PC-3 (cell line): ENCODE data around the gene HMCN2.

Experiments used
- EZH2 ChIP-seq: fragments of 300-600 bp; sonication (generic); IDR thresholded peaks from one replicate; pipeline ENCODE4 v1.6.1; 2017; ENCODE audit warnings: antibody characterized with exemption, mild to moderate bottlenecking, low read length; ENCODE audit not compliant: unreplicated experiment
- EZH2phosphoT487 ChIP-seq: fragments of 300-600 bp; sonication (generic); IDR thresholded peaks from 2 replicates; pipeline ENCODE4 v1.6.1; 2018; ENCODE audit warnings: mild to moderate bottlenecking, antibody characterized with exemption, low read length, borderline replicate concordance
- TF ChIP-seq, protein P1 (sequence below): fragments of 300-600 bp; sonication (generic); conservative IDR thresholded peaks from 2 replicates; pipeline ENCODE4 v1.5.1; 2017; ENCODE audit warnings: antibody characterized with exemption, low read depth, mild to moderate bottlenecking, low read length

DNA sequence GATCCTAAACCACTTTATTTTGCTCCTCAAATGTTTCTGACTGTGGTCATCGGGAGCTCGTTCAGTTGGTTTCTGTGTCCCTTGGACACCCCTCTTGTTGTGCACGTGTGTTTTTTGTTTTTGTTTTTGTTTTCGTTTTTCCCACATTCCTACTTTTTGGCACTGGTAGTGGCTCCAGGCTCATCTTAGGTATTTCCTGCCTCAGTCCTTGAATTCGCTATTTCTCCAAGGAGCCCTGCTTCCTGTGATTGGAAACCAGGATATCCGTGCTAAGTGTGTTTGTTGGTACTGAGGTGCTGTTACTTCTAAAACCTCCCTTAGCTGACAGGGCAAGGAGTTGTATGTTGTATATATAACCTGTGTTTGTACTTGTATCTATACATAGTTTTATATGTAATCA is 5.9 kb downstream of the HMCN2 start:
- TF ChIP-seq, protein P1, sequence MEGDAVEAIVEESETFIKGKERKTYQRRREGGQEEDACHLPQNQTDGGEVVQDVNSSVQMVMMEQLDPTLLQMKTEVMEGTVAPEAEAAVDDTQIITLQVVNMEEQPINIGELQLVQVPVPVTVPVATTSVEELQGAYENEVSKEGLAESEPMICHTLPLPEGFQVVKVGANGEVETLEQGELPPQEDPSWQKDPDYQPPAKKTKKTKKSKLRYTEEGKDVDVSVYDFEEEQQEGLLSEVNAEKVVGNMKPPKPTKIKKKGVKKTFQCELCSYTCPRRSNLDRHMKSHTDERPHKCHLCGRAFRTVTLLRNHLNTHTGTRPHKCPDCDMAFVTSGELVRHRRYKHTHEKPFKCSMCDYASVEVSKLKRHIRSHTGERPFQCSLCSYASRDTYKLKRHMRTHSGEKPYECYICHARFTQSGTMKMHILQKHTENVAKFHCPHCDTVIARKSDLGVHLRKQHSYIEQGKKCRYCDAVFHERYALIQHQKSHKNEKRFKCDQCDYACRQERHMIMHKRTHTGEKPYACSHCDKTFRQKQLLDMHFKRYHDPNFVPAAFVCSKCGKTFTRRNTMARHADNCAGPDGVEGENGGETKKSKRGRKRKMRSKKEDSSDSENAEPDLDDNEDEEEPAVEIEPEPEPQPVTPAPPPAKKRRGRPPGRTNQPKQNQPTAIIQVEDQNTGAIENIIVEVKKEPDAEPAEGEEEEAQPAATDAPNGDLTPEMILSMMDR = no peak
- TF ChIP-seq EZH2 (no peak), EZH2phosphoT487 (no peak)
